Stimulated activated CD4-positive, alpha-beta T cell treated with anti-CD3 and anti-CD28 coated beads, TNF-alpha, amount 100 ng/mL, for 48 hours (primary cell): ENCODE data around the gene STRIP1.
"Not testable (repeated sequence)": the region's sequence is repeated elsewhere in the genome, so short reads cannot be mapped to it uniquely, and the experiment has no call there.

Source experiments
- DNase-seq, 3 donors: peaks; one replicate each; pipeline ENCODE4 v3.0.0-alpha.2; 2020; ENCODE audit warnings: low read depth in 3 of 3

STRIP1 gene

DNA sequence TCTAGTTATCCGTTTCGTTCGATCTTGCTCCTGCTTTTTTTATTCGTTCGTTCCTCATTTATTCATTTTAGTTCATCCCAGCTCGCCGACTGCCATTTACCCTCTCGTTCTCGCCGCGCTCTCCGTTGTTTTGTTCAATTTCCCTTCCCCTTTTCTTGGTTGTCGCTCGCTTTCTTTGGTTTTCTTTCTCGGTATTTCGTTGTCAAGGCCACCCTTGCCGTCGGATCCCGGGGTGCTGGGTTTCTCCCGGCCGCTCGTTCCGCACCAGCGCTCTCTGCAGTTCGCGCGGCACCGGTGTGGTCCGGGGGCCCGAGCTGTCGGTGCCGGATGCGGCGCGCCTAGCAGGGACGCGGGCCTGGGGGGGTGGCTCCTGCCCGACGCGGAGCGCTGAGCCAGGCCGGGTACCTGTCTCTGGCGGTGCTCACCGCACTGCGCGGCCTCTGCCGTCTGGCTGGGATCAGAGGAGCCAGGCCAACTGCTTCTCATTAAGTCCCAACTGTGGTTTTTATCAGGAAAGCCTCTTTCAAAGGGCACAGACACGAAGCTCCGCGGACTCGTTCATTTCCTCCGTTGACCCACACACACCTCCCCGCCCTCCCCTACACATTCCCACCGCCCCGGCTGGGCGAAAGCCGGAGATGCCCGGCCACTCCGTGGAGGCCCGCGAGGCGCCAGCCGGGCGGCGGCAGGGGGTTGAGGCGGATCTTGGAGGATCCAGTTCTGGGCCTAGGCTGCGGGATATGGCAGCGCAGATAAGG is 34.4 kb downstream of the STRIP1 start:
- DNase-seq = no peak

DNA sequence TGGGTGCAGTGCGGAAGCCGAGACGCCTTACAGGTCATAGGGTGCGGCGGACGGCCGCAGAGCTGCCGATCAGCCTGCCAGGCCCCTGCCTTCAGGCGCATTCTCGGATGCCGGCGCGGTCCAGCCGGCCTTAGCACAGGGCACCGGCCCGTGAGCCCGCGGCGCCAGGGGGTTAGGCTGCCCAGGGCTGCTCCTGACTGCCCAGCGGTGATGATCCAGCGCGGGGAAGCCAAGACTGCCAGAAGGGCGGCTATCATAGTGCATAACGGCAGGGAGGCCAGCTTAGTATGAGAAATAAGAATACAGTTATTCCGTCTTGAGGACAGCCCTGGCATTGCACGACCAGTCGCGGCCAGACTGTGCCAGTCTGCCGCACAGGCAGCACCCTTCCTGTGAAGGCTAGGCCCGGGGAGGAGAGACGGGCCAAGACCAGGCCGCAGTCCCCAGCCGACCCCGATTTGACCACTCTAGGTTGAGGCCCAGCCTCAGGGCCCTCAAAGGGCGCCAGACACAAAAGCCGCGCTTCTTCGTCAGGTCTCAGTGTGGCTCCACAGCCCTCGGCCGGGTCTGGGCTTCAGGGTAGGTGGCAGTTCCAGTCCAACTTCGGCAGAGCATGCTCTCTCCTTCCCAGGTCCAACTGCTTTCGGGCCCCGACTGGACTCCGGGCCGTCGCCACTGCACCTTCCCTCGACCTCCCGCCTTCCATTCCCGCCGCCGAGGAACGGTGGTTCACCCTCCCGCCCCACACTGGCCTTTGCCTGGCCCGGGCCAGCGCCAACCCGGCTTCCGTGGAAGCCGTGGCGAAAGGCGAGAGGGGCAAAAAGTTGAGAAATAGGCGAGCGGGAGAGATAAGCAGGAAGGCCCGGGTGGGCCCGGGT is 35.2 kb downstream of the STRIP1 start:
- no peak for DNase-seq

DNA sequence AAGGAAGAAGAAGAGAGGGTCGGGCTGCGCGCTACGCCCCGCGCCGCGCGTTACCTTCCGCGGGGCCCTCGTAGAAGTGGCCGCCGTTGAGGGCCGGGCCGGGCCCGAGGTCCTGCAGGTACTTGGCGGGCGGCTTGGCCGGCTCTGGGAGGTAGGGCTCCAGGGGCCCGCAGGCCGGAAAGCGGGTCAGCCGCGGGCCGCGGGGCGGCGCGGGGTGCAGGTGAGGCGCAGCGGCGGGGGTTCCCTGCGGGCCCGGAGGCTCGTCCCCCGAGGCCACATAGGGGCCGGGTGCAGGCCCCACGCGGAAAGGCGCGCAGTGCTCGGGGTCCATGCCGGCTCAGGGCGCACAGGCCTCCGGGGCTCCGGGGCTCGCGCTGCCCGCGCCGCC is 35.9 kb downstream of the STRIP1 start:
- DNase-seq = no peak

DNA sequence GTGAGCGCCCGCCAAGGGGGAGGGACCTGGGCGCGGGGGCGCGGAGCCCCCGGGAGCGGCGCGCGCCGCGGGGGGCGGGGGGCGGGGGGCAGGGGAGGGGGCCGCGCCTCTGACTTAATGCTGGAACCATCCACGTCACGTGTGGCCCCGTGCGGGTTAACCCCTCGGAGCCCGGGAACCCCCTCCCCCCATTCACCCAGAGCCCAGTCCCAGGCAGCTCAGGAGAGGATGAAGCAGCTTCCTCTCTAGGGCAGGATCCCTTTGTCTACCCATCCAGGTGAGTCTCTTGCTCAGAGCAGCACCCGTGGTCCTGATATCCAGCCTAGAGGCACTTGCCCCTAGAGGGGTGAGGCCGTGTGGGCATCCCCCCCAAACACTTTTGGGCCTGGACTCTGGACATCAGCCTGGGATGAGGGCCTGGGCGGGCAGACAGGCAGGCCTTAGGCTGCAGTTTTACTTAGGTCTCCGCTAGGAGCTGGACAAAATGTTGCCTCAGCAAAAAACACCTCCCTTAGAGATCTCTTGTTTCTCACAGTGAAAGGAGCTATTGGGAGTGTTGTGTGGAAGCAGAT is 36.3 kb downstream of the STRIP1 start, which contains the start of gene ALX3:
TSS of gene ALX3 (minus strand) at position 2 of the 572 bp plus-strand sequence. CDS start 60 bp downstream, outside the sequence.
- DNase-seq = no peak

DNA sequence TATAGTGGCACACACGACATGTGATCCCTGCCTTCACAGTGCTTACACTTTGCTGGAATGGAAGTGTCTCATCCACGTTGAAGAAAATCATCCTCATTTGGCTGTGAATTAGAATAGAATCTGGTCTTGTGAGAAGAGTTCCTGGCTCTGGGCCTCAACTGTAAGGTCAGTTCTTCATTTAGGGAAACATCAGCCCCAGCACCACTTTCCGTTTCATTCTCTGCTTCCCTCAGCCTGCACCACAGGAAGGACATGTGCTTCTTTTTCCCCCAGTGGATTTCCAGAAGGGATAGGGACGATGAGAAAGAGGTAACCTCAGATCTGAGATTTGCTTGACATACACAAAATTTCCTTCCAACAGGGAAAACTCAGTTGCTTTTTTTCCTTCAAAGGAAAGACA is 39.7 kb downstream of the STRIP1 start:
- DNase-seq = no peak

DNA sequence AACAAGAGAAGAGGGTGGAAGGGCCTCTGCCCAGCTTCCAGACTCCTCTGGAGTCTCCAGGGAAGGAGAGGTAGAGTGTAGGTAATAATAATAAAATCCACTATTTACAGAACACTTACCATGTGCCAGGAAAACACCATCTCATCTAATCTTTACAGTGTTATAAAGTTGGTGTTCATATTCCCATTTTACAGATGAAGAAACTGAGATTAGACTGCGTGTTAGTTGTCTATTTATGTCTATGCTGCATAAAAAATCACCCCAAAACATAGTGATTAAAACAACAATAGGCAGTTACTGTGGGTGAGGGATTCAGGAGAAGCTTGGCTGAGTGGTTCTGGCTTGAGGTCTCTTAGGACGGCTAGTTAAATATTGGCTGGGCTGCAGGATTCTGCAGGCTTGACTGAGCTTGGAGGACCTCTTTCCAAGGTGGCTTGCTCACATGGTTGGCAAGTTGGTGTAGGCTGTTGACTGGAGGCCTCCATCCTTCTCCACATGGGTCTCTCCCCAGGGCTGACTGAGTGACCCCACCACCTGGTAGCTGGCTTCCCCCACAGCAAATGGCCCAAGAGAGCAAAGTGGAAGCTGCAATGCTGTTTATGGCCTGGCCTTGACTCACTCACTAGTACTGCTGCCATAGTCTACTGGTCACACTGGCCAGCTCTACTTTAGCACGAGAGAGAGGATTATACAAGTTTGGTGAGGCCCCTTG is 42.5 kb downstream of the STRIP1 start:
- no peak for DNase-seq

DNA sequence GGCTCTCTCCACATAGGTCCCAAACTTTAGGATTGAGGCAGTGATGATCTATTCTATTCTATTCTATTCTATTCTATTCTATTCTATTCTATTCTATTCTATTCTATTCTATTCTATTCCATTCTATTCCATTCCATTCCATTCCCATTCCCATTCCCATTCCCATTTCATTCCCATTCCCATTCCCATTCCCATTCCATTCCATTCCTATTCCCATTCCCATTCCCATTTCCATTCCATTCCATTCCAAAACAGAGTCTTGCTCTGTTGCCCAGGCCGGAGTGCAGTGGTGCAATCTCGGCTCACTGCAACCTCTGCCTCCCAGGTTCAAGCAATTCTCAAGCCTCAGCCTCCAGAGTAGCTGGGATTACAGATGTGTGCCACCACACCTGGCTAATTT is 45.6 kb downstream of the STRIP1 start:
- DNase-seq = not testable (repeated sequence)

DNA sequence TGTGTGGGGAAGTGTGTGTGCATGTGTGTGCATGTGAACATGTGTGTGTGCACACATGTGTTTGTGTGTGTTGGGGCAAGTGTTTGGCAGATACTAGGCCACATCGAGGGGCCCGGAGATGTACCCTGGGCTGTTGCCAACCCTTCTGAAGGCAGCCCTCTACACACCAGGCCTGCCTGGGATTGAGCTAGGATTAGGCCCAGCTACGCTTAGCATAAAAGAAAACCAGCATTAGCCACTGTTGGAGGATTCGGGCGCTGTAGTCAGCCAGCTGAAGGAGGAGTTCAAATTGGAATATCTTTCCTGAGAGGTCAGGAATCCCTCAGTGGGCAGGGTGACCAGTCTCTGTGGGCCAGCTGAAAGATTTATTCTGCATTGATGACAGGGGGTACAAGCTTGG is 46.6 kb downstream of the STRIP1 start:
- DNase-seq = no peak

DNA sequence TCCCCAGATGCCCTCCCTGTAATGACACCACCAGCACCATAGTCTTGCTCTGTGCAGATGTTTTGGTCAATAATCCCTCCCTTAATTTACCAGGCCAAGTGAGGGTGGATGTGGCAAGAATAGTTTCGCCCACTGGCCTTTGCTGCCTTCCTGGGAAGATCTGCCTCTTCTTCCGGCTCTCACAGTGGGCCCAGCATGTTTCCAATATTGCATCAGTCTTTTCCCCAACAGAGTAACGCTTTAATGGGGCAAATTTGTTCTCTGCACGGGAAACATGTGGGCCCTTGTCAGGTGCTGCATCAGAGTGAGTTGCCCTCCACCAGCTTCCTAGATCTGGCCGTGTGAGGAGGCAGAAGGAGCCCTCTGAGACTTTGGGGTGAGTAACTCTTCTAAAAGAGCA is 48.1 kb downstream of the STRIP1 start:
- DNase-seq = no peak

DNA sequence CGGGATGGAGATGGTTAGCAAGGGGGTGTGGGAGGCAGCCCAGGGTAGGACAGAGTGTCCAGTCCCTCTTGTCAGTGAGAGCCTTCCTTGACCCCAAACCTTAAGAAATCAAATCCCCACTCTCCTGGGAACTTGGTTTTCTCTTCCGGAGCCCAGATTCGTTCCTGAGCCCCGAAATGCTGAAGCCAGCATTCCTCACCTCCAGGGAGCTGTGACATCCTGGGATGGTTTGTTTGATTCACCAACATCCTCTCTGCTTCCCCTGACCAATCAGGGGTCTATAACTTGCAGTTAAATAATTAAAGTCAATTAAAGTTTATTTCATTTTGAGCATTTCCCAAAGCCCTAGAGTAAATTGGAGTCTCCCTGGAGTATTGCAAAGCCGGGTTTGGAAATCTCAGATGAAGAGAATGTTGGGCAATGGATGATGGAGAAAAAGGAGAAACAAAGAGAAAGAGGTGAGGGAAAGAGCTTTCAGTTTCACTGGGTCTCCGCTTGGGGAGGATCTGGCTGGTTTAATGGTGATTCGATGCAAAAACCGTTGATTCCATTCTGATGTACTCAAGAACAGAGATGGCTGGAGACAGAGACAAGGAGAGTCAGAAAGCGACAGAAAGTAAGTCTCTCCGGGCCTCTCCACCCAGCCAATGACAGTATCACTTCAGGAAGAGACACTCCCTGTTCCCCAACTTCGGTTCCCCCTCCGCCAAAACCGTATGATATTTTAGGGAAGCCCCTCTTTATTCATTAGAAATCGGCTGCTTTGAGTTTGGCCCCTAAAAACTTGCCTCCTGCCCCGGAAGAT is 48.8 kb downstream of the STRIP1 start:
- no peak for DNase-seq

DNA sequence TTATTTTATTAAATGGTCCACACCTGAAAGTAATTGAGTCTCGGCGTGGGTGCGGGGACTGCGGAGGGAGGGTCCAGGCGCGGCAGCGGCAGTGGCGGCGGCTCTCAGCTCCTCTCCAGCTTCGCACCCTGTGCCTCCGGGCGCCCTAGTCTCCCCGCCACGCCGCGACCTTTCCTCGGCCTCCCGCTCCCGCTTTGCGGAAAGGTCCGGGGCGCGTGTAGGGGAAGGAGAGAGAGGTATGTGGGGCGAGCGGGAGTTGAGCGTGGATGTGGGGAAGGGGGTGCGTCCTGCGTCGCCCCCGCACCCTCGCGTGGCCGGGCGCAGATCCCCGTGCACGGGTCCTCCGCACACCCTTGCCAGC is 49.4 kb downstream of the STRIP1 start:
- DNase-seq = no peak

DNA sequence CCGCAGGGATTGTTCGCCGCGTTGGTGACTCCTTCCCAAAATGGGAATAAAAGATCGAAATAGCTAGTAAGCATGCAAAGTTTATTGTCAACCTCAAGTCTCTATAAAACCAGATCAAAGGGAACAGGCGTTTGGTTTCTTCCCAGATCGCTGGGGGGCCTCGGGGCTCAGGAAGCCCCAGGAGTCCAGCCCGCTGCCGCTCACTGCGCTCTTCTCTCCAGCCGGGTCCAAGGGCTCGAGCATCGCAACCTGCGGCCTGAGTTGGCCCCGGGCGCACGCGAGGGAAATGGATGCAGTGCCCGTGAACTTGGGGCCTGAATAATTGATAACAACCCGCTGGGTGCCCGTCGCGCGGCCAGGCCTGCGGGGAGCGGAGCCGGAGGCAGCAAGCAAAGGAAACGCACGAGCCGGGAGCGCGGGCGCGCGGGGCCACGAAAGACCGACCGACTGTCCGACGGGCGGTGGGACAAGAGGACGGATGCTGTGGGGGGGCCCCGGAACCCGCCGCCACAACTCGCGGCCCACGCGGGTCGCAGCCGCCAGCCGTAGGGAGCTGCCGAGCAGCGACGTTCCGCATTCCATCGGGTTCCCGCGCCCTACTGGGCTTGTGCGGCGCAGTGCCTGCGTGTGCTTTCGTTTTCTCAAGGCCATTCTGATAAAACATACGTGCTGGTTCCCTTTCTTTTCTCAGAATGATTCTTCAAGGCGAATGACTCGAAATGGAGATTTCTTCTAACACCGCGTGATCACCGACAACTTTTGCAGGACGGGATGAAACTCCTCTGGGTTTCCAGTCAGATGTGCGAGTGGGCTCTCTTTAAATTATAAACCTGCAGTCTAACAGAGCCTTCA is 50.0 kb downstream of the STRIP1 start:
- no peak for DNase-seq

DNA sequence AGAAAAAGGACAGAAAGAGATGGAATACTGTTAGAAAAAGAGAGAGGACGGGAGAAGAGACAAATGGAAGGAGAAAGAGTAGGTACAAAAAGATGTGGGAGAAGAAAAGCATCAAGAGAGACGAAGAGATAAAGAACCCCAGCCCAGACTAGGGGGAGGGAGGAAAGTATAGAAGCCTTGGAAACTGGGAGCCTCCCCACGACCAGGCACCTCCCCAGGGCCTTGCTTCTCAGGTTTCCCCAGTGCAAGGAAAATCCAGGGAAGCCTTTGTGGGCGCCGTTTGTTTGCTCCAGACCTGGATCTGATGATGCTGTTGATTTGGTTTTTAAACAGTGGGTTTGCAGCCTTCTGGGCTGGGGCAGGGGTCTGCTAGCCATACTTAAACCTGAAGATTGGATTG is 51.2 kb downstream of the STRIP1 start:
- DNase-seq = no peak

DNA sequence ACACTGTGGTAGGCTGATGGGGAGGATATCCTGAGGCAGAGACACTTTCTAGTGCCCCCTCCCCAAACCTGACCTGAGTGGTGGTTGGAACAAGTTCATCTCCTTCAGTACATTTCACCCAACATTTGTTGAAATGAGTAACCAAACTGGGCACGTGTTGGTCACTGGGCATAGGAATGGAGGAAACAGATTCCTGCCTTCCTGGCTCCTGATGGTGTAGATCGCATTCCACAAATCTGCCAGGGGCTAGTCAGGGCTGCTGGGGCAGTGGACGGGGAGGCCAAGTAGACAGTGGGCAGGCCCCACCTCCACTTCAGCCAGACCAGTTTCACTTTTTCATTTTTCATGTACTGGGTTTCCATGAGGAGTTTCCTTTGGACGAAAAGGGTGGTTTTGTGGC is 52.5 kb downstream of the STRIP1 start:
- DNase-seq = no peak

DNA sequence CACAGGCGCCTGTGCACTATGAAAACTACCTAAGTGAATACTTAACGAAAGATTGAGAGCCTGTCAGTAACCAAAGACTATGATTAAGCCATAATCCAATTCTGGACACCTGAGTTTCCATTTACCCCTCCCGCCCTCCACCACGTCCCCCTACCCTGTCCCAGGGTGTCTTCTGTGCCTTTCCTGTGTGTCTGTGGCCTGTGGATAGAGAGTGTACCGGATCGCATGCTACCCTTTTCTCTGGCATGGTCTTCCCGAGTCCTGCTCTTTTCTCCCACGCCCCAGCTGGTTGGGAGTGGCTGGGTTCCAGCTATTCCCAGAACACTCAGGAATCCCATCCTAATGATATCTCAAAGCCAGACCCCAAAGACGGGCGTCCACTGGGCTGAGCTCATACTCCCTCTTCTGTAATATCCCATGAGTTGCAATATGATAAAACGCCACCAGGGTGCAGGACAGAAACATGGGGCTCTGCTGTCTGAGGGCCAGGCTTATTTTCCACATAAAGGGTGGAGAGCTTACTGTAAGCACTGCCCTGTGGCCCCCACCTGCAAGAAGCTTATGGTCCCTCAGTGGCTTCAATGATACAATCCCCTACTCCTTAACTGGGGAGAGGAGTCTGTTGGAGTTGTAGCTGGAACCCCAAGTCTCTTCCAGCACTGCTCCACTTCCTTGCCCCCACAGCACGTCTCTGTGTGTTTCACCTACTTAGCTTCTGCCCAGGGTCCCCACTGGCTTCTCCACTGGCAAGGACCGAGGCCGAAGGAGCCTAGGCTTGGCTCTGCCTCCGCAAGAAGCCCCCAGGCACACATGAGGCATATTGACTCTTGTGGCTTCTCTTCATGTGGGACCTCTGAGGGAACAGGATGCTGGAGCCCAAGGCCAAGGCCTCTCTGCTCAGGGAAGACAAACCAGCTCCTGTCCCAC is 53.7 kb downstream of the STRIP1 start:
- peak in 1 of 3 donors; percentile 35 for DNase-seq

DNA sequence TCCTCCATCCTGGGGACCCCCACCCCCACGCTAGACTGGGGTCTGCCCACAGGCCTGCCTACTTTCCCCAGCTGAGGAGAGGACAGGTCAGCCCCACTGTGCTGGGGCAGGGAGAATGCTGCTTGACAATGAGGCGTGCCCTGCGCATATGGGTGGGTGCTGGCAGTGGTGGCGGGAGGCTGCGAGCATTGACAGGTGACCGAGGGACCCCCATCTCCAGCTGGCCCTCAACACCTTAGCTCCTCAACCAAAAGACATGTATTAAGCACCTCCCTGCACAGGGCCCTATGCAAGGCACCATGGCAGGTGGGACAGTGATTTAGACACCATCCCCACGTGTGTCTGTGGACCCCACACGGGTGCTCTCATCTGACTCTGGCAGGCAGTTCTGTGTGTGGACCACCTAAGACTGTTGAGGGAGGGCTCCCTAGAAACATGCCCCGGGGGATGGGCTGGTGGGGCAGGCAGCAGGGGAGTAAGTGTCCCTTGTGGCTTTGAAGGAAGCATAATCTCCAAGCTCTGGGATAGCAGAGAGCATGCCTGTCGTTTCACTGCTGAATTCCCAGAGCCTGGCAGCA is 54.4 kb downstream of the STRIP1 start:
- no peak for DNase-seq

DNA sequence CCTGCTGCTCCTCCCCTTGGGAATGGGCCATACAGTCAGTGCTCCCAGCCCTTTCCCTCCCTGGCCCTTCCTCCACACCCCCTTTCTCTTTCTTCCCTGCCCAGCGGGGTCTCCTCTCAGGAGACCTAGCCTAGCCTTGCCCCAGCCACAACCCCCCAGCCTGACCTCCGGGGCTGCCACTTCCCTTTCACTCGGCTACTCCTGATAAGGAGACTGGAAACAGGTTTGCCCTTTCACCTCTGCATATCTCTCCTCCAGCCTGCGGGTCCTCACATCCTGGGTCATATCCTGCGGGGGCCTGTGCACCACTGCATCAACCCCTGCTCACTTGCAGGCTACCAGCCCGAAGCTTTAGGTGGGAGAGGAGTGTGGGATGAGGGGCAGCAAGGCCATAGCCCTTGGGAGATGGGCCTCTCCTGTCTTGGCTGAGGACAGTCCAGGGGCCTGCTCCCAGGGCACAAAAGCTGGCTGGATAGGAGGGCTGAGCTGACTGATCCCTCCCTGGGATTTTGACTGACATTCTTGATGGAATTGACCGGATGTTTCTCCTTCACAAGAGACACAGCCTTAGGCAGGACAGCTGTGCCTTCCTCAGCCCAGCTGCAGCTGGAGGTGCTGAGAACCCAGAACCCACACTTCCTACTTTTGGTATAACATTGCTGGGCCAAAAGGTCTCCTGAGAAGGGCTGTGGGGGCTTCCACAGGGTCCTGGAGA is 55.3 kb downstream of the STRIP1 start:
- no peak for DNase-seq

DNA sequence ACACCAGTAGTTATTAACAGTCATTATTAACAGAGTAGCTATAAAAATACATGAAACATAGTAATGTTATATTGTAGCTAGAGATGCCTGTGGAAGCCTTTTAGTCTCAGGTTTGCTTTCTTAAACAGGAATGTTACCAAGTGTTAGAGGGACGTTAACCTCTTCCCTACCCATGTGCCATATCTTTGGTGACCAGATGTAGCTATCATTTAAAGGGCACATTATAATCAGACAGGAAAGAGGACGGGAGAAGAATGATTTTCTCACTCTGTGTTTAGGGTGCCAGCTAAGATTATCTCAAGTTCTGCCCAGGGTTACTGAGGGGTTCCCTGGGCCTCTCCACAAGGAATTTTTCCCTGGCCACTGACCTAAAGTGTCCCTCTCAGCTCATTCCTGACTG is 57.0 kb downstream of the STRIP1 start:
- no peak for DNase-seq
